CD4-positive, alpha-beta T cell treated with Interleukin-12 subunit alpha and Interleukin-12 subunit beta, for 1 hour (primary cell): ENCODE measurements around the gene TUBA8.
"Not testable (repeated sequence)": the region's sequence is repeated elsewhere in the genome, so short reads cannot be mapped to it uniquely, and the experiment has no call there.

Source experiments
- DNase-seq: peaks from one replicate; pipeline ENCODE4 v3.0.0-alpha.2; 2020

Gene TUBA8

DNA sequence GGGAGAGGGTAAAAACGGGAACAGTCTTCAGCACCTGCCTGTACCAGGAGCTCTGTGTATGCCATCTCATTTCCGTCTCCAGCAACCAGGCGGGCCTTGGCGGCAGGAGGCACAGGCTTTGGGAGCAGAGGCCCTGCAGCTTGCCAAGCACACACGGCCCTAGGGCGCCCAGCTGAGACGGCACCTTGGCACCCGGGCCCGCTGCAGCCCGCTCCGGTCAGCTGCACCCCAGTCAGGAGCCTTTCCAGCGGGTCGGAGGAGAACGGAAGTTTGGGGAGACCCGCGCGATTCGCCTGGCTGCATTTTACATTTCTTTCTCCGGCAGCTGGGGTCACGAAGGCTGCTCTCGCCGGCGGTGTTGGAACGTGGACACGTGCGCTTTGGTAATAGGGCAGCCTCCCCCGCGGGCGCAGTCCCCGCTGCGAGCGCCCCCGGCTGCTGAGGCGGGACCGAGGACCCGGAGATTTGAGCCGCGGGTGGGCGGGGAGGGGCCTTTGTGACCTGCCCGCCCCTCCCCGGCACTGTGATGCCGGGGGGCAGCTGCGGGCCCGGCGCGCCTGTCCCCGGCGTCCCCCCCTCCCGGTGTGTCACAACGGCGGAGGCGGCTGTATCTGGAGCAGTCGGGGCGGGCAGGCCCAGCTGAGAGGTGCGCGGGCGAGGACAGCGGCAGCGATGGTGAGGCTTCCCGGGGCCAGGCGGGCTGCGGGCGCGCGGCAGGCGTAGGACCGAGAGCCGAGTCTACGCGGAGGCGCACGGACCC lies at the start of gene TUBA8:
Gene TUBA8 (plus strand): TSS at position 616 of the 760 bp plus-strand sequence. CDS start 57 bp downstream, at position 673.
- no peak for DNase-seq

DNA sequence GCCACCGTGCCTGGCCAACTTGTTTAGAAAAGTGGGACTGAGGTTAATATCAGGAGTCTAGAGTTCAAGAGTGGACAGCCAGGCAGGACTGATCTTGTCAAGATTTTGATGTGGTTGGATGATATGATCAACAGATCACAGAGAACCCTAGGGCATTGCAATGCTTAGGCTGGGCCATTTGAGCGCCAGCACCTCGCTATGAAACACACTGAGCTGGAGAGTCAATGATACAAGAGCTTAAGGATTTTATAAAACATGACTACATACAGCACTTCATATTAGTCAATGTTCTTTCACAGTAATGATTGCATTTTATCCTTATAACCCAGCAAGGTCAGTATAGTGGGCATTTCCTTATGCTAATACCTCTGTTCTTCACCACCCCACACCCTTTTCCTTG lies 48.2 kb upstream of the TUBA8 start:
- DNase-seq, result no peak

DNA sequence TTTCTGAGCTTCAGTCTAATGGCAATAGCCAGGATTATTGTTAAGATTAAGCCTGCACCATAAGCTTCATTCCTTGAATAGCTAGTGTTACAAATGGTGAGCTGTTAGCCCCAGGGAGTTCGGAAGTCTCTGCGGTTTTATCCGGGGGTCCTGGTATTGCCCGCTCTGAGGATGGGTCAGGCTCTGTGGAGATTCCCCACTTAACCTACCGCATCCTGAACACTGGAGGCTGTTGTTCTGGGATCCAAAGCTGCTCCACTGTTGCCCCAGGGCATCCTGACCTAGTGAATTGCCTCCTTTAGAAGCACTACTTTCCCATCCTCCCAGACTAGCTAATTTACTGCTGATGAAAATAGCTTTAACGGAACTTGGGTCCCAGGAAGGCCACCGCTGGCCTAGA lies 47.3 kb upstream of the TUBA8 start:
- no peak for DNase-seq

DNA sequence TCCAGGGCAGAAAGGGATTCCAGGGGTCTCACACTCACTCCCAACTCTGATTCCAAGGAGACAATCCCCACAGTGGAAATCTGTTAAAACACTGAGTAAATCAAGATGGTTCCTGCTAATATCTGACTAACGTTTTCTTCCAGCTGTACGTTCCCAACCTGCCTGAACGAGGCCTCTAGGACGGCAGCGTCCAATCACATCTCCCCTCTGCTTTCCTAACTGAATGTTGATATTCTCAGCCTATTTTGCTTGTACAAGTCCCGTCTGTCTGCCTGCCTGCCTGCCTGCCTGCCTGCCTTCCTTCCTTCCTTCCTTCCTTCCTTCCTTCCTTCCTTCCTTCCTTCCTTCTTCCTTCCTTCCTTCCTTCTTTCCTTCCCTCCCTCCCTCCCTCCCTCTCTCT lies 46.9 kb upstream of the TUBA8 start:
- DNase-seq, result not testable (repeated sequence)

DNA sequence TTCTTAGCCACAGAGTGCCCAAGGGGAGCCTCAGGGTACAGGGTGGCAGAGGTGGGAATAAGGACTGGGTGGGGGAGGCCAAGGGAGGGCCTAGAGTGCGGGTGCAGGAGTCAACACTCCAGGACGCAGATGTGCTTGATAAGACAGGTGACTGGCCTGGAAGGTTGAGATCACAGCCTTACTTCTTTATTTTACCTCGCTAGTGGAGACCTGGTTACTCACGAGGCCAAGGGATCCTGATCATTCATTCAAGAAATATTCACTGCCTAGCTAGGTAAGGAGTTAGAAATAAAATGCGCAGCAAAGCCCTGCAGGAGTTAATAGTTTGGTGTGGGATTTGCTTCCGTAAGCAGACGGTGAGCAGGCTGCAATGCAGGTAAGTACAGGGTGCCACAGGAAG lies 46.0 kb upstream of the TUBA8 start:
- no peak for DNase-seq

DNA sequence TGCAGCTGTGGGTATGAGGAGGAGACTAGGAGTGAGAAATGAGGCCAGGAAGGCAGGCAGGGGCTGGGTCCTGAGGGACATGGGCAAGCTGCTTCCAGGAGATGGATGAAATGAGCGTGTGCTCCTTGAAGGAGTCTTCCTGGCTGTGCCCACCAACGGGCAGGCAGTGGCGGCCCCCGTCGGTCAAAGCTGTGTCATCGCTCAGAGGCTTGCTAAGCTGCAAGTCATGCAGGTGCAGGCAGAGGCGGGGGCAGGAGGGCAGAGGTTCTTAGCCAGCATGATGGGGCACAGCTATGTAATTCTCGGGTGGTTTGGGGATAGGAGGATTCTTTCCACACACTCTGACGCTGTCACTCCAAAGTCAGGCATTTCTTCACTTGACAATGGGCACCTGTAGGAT lies 45.4 kb upstream of the TUBA8 start:
- no peak for DNase-seq

DNA sequence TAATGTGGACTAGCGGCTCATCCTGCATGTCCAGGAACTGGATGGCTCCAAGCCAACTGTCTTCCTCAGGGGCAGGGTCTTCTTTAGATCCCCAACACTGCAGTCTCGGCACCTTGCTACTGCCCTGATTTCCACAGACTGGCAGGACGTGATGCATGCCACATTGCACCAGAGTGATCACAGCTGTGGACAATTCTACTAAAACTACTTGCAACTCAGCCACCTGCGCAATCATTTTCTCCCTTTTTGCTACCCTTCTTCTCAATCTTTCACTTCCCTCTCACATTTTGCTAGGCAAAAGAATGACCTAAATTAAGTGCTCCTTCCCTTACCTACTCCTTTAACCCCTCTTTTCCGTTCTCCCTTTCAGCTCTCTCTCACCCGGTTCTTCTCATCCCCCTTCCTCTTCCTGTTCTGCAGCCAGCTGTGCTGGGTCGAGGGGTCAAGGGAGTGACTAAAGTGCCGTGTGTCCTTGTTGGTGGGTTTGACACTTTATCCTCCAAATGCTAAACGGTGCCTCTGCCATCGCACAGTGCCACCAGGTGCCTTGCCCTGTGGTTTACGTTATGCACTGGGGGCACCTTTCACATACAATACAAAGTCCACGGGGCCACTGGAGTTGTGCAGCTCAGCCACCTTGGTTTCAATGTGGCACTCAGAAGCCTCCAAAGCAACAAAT lies 44.3 kb upstream of the TUBA8 start:
- no peak for DNase-seq

DNA sequence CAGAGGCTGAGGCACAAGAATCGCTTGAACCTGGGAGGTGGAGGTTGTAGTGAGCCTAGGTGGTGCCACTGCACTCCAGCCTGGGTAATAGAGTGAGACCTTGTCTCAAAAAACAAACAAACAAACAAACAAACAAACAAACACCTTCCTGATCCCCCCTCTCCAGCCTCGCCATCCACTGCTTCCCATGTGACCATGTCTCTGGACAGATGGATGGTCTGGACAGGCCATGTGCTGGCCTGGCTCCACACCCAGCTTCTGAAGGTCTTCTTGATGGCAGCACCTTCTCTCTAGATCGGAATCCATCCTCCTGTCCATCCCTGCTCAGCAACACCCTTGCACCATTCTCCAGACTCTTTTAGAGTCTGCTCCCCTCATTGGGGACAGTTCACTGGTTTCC lies 43.5 kb upstream of the TUBA8 start:
- DNase-seq, result no peak

DNA sequence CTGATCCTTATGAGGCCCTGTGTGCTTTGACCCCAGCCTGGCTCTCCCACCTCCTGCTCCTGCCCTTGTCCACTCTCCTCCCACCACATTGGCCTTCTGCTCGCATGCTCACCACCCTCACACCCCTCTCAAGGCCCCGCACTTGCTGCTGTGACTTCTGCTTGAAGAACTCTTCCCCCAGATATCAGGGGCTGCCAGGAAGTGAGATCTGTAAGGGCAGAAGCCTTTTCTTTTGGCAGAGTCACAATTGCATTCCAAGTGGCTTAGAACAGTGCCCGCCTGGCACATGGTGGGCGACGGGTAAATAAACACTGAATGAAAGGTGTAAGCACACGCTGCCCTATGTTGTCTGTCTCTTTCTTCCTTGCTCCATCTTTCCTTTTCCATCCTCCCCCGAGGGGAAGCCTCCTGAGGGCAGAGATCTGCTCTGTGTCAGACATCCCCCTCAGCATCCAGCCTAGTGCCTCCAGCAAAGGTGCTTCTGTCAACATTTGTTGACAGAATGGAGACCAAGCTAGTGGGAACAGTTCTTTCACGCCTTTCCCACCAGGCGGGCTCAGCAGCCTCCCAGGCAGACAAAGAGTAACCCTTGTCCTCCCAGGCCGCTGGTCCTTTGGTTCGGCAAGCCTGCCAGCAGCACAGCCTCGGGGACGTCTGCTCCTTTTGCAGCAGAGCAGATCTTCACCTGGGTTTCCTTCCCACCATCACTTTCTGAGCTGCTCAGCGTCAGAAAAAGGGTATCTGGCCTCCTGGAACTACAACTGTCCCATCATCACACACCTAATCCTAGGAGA lies 42.9 kb upstream of the TUBA8 start:
- DNase-seq, result no peak

DNA sequence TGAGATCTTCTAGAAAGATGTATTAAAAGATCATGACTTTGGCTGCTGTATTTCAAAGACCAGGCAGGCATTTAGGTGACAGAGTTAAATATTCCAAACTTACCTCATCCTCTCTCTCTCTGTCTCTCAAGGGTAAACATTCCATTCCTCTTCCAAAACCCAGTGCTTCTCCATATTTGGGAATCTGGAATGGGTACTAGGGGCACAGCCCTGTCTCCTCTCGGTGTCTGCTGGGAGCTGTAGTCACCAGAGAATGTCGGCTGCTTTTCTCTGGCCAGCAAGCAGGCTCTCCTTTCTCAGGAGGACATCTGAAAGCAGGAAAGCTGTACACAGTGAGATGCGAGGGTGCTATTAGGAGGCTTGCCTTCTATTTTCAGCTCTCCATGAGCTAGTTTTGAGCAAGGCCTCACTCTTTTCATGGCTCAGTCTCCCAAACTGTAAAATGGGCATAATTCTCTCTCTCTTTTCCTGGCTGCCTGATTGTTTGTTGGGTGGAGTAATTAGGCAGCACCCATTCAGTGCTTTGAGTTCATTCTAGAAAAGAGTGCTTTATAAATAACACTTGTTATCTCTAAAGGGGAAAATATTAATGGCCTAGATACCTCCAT lies 42.1 kb upstream of the TUBA8 start:
- DNase-seq, result no peak

DNA sequence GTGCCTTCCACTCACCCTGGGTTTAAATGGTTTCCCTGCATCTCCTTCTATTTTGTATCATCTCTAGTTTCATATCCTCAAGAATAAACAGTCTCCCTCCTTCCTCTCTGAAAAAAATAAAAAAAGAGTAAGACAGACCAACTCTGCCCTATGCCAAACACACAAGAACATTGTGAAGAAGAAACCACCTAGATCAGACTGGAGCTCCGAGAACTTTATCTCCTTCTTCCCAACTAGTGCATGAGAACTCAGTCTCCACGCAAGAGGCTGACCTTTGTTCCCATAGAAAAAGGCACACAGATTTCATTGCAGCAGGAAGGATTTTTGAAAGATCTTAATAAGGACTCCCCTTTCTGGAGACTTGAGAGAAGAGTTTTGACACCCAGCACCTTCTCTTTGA lies 41.6 kb upstream of the TUBA8 start:
- no peak for DNase-seq

DNA sequence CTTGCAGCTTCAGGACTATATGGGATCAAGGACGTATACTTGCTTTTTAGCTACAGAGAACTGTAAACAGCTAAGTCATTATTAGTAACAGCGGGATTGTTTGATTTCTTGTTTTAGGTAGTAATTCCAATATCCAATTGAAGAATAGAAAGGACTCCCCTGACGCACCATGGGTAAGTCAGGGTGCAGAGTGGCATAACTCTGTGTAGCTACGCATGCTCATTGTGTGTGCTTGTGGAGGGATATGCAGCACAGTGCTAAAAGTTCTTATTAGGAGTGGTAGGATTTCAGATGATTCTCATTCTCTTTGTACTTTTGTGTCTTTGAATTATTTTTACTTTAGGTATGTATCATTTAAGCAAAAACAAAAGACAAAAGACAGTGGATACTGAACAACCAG lies 40.6 kb upstream of the TUBA8 start:
- no peak for DNase-seq

DNA sequence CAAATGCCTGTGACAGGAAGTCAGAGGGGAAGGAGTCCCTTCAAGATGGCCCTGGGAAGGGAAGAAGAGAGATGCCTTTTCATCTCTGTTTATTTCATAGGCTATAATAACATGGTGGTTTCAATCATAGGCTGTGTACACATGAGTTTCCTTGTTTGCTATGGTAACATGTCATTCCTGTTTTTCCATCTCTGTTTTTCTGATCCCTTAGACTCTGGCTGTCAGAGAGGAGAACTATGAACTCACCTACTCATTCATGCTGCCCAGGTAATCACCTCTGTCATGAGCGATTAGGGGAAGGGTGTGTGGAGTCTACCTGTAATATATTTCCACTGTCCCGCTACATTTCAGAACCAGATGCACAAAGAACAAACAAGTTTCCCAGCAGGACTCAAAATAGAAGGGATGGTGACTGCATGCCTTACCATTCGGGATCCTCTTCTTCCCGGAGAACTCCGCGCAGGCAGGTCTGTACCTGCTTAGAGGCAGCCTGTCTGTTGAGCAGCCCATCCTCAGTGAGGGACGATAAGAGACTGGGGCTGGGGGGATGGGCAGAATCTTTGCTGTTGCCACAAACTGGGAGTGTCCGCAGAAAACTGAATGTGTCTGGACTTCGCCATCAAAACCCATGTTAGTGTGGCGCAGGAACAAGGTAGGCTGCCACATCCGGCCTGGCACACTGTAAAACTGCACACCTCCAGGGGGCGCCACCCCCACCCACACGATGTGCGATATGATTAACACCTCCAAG lies 39.9 kb upstream of the TUBA8 start:
- no peak for DNase-seq

DNA sequence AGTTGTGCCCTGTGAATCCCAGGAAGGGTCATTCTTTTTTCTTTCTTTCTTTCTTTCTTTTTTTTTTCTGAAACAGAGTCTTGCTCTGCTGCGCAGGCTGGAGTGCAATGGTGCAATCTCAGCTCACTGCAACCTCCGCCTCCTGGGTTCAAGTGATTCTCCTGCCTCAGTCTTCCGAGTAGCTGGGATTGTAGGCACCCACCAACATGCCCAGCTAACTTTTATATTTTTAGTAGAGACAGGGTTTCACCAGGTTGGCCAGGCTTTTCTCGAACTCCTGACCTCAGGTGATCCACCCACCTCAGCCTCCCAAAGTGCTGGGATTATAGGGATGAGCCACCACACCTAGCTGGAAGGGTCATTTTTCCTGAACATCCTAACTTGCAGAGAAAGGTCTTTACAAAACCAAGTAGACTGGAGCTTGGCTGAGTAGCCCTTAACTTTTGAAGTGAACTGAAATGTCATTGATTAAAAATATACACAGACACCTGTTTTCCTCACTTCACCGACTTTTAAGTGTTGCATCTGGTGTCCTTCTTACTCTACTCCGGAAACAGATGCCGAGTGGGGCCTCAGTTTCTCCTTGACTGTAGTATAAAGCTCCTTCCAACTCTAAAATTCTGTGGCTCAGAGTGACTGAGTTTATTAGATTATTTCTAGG lies 39.2 kb upstream of the TUBA8 start:
- DNase-seq, result not testable (repeated sequence)

DNA sequence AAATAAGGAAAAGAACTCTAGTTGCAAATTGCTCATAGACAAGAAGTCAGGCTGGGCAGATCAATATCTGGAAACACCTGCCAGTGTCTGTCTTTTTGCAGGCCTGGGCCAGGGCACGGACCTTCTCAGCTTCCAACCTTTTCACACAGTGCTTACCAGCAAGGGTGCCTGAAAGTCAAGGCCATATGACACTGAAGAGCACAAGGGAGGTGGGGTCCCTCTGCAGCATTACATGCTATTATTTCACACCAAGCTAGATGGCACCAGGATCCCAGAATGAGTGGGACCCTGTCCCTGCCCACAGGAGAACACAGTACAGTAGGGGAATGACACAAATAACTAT lies 38.7 kb upstream of the TUBA8 start:
- no peak for DNase-seq

DNA sequence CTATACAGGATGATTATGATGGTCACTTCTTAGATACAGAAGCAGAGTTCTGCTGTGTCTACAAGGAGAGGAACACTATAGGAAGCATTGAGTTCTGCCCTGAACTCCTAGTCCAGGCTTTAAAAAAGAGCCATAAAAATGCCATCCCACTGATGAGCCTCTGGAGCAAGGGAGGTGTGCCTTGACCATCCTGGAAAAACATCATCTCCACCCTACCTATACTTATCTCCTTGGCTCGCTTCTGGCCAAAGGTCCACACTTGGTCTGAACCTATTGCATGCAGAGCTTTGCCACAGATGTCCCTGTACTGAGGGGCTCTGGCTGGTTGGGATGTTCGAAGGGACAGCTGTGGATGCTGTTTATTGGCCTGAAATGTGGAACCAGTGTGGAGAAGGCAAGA lies 37.1 kb upstream of the TUBA8 start:
- DNase-seq, result no peak

DNA sequence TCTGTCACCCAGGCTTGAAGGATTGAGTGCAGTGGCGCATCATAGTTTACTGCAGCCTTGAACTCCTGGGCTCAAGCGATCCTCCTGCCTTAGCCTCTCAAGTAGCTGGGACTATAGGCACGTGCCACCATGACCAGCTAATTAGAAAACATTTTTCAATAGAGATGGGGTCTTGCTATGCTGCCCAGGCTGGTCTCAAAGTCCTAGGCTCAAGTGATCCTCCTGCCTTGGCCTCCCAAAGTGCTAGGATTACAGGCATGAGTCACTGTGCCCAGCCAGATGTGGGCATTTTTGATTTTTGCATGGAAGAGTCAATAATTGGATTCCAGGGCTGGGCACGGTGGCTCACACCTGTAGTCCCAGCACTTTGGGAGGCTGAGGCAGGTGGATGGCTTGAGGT lies 36.7 kb upstream of the TUBA8 start:
- DNase-seq, result not testable (repeated sequence)

DNA sequence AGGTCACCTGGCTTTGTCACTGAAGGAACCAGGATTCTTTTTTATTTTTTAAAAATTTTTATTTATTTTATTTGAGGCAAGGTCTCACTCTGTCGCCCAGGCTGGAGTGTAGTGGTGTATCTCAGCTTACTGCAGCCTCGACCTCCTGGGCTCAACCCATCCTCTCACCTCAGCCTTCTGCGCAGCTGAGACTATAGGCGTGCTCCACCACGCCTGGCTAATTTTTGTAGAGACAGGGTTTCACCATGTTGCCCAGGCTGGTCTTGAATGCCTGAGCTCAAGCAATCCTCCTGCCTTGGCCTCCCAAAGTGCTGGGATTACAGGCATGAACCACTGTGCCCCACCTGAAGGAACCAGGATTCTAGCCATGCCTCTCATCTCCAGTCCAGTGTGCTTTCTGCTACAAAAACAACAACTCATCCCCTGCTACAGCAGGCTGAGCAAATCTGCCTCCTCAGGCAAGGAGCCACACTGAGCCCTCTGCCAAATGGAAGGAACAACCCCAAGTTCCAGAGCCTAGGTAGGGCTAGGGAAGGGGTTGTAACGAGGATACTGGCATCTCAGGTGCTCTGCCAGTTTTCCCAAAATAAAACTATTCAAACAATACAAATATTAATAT lies 35.4 kb upstream of the TUBA8 start:
- no peak for DNase-seq

DNA sequence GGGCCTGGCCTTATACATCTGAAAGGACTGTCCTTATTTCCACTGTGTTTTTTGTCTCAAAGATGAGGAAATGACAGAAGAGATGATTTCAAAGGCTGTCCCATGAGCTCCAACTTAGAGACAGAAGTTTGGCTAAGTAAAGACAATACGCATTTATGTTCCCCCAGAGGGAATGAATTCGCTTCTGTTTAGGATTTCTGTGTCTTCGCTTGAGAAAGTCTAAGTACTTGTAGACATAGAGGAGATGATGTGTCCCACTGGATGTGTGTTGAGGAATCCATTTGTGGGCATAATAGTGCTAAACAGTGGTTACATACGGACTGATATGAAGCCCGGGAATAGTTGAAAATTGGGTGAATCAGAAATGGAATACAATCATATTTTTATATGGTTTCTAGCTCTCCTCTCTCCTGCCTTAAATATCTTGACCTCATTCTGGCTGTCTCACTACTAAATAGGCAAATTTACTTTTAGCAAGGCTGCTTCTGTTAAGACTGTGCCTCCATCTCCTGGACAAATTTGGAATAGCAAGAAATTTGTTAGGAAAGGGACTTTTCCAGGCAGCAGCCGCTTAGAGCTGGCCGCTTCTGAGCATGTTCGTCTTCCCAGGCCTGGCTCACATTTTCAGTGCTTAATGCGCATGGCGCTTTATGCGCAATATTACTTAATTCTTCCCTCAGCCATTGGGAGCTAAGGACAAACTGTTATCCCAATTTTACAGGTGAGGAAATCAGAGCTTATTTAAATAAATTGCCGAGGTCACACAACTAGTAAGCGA lies 34.7 kb upstream of the TUBA8 start:
- DNase-seq, result peak; percentile 80

DNA sequence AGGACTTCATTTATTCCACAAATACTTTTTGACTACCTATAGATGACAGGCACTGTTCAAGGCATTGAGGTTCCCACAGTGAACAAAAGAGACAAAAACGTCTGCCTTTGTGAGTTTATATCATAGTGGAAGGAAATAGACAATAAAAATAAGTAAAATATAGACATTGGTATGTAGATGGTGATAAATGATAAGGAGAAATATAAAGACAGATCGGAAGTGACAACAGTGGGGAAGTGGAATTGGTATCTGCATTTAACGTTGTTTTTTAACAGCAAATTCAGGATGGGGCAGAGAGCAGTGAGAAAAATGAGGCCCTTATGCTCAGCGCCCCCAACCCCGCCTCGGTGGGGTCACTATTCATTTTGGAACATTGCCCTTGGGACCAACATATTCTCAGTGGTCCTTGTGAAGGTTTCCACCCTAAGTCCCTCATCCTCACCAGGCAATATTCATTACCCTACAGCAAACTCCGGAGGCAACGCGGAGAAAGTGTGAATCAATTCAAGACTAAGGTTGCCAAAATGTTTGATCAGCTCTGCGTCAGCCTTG lies 33.4 kb upstream of the TUBA8 start:
- DNase-seq, result peak; percentile 6
